Stimulated activated CD8-positive, alpha-beta memory T cell treated with anti-CD3 and anti-CD28 coated beads, Interleukin-7, amount 100 ng/mL, for 24 hours (primary cell): ENCODE measurements around the gene STARD13.

Source experiments
- DNase-seq: peaks from one replicate; pipeline ENCODE4 v3.0.0-alpha.2; 2020; ENCODE audit warnings: low read depth

Gene STARD13

DNA sequence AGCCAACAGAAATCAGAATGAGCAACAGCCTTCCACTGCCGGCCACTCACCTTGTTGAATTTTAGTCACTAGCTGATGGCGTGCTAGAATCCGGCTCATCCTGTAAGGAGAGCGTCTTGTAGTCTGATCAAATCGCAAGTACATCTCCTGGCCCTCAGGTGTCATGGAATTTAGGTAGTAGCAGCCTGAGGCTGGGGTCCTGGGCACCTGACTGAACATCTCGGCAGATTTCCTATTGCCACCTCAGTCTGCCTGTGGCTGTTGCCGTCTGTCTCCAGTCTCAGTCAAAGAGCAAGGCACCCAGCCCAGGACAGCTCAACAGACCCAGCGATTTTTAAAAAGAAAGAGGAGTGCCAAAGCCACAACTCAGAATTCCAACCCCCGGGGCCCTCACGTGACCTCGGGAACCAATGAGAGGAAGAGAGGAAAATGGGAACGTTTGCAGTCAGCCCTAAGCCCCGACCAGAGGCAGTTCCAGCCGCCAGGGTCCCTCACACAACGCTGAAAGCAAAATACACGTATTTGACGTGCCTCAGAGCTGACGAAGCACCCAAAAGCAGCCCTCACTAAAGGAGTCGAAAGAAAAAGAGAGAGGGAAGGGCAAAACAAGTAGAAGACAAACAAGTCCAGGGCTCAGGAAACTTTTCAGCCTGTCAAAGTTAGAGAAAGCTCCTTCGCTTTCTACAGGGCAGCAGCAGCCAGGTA, at the start of gene STARD13:
Gene STARD13, minus strand, starts transcription at position 336 of the 705 bp plus-strand sequence. Its CDS starts 117 bp downstream, at position 219.
- DNase-seq, result no peak

DNA sequence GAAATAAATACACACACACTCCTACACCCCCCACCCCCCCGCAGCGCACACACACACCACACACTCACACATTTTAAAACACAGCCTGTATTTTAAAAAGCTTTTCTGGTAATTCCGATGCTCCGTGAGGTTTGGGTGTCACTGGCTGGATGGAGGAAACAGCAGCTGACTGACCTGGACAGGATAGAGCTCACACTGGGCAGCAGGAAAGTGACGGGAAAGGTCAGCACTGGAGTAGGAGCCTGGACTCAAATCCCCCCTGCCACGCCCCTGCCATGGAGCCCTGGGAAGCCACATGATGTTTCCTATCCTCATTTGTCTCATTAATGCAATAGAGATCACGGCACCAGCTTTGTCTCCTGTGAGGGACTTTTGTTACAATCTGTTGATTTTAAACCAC, 49.3 kb upstream of the STARD13 start:
- no peak for DNase-seq

DNA sequence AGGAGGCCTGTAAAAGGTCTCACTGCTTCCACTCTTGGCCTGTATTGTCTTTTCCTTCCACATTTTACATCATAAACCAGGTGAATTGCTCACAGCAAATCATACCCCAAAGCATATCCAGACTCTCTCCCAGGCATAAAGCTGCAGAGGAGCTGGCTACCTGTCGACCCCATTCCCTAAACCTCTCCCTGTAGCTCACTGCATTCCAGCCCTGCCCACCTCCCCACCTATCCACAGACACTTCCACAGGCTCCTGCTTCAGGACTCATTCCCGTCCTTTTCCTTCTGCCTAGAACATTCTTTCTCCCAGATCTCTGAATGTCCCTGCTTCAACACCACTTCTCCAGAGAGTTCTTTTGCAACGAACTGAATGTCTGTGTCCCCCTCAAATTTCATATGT, 46.4 kb upstream of the STARD13 start:
- no peak for DNase-seq

DNA sequence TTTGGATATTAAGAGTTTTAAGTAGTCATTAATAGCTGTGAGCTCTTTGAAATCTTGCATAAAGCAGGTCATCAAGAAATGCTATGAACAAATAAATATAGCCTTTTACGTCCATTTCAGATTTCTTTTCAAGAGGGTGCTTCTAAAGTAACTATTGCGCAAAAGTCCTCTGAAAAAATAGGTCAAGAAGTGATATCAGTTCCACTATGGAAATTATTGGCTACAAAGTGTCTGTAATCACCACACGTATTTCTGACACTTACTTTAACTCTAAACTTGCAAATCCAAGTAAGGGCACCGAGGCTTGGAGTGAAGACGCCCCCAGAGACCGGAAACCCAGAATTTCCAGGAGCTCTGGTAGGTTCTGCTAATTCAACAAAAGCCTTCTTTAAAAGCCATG, 44.9 kb upstream of the STARD13 start:
- DNase-seq, result no peak

- DNase-seq, result no peak
Measured at GRCh38 chr13:33328701-33329100, 43.1 kb upstream of the STARD13 start.

GRCh38 chr13:33326723-33327122, 41.2 kb upstream of the STARD13 start:
- DNase-seq, result no peak

DNA sequence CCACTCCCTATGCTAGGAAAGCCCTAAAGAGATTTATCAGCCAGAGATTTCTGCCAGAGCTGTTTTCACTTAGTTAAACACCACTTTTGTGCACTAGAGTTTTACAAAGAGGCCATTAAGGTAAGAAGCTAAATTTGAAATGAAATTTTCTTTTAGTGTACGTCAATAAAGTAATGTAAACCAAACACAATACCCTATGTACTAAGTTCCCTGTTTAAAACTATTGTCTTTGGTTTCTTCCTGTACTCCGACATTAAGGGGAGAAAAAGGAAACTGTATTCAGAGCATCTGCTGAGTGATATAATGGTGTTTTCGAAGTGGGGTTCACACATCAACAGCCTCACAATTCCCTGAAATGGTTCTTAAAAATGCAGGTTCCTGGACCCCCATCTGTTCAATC, 40.7 kb upstream of the STARD13 start:
- no peak for DNase-seq

GRCh38 chr13:33323801-33324510, 38.4 kb upstream of the STARD13 start:
- DNase-seq, result no peak

- DNase-seq, result no peak
Measured at GRCh38 chr13:33322965-33323668, 37.6 kb upstream of the STARD13 start.

- DNase-seq, result no peak
Measured at GRCh38 chr13:33322543-33322809, 36.9 kb upstream of the STARD13 start.

DNA sequence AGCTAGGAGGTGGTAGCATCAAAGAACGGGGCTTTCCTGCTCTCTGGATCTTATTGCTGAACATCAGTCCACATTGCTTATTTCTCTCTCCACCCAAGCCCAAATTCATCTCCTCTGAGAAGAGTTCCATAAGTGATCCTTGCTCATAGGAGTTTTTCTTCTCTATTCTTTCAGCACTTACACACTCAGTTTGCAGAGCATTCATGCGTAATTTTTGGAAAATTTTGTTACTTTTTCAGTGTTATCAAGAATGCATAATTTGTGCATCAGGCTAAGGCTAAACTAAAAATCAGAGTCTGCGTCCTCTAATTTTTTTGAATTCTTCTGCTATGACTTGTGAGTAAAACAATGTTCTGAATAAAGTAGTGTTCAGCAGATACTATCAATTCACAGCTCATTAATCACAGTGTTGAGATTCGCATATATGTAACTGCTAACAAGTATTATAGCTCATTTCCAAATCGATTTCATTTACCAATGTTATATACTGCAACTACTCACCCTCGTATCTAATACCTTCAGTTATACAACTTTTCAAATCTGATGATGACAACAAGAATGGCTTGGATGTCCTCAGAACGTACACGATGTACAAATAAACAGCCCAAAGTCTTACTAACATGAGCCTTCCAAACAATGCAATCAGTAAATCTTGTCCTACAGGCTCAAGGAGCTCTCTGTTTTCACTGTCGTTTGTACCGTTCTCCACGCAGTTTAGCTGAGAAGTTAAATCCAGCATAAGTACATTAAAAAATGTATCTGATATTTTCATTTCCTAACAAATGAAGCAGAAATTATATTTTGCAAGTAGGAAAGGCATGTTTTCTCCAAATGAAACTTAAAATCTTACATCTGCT, 36.4 kb upstream of the STARD13 start:
- DNase-seq, result no peak

DNA sequence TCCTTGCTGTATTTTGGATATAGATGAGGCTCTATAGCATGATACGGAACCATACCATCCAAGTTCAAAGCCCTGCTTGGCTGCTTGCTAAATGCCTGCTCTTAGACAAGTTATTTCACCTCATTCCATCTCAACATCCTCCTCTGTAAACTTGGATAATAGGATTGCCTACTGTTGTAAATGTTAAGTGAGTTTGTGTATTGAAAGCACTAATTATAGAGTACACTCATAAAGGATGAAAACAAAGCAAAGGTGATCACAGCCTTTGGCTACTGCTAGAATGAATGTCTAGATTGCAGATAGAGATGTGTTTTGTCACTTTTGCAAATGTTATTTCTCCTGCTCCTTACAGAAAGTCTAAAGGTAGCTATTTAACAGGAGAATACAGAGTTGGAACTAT, 34.3 kb upstream of the STARD13 start:
- no peak for DNase-seq

DNA sequence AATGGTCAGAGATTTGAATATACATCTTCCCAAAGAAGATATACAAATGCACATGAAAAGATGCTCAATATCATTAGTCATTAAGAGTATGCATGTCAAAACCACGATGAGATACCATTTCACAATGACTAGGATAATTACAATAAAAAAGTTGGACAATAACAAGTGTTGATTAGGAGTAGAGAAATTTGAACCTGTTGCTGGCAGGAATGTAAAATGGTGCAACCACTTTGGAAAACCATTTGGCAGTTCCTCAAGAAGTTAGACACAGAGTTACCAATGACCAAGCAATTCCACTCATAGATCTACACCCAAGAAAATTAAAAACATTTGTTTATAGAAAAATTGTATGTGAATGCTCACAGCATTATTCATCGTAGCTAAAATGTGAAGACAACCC, 33.2 kb upstream of the STARD13 start:
- no peak for DNase-seq

- DNase-seq, result no peak
Measured at GRCh38 chr13:33318037-33318436, 32.5 kb upstream of the STARD13 start.

DNA sequence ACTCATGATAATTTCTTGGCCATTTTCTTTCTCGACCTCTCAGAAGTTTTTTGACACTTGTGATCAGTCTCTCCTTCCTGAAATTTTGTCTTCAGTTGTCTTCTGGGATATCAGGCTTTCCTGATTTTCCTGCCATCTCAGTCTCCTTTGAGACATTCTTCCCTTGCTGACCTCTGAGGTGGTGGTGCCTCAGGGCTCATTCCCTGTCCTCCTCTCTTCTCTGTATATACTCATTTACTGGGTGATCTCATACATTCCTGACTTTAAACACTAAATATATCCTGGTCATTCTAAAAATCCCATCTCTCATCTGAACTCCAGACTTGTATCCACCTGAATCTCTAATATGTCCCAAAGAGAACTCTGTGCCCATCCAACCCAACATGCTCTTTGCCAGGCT, 31.3 kb upstream of the STARD13 start:
- no peak for DNase-seq

- no peak for DNase-seq
Measured at GRCh38 chr13:33313504-33313903, 27.9 kb upstream of the STARD13 start.

DNA sequence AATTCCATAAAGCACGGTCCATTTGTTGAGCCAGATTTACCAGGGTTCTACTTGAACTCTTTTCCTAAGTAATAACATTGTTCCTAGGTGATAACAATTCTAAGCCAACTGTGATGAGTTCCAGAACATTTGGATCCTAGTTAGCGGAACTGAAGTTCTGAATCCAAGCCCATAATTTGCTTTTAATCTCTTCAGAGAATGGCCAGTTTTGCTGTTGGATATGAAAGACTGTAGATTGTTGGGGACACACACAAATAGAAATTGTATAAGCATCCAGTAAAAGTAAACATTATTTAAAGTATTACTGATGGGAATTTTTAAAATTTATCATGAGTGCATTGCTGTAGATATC, 27.3 kb upstream of the STARD13 start:
- DNase-seq, result no peak

DNA sequence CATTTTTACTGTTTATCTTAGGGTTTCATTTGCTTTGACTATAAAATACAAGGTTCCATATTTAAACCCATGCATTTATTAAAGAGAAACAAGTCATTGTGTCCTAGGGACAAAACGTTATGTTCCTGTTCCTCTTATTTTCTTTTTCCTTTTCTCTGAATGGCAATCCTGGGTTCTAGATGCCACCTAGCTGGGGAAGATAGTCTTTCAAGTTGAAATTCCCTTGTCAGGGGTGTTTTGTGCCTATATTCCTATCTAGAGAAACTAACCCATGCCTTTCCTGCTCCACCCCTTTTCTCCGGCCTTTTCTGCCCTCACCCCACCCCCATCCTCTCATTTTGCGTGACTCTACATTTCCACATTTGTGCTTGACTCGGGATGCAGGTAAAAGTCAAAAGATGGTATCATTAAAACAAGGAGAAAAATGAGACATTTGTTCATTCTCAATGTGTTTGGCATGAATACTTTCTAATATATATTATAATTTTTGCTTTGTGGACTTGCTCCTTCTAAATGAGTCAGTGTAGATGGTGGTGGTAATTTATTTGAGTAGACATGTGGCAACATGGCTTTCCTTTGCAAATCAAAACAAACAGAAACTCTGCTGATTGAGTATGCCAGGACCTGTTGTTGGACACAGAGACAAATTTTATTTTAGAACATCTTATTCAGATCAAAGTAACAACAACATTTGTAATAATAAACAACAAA, 26.8 kb upstream of the STARD13 start:
- no peak for DNase-seq

GRCh38 chr13:33311040-33311439, 25.5 kb upstream of the STARD13 start:
- DNase-seq, result no peak

- DNase-seq, result no peak
Measured at GRCh38 chr13:33310245-33311038, 24.9 kb upstream of the STARD13 start.

DNA sequence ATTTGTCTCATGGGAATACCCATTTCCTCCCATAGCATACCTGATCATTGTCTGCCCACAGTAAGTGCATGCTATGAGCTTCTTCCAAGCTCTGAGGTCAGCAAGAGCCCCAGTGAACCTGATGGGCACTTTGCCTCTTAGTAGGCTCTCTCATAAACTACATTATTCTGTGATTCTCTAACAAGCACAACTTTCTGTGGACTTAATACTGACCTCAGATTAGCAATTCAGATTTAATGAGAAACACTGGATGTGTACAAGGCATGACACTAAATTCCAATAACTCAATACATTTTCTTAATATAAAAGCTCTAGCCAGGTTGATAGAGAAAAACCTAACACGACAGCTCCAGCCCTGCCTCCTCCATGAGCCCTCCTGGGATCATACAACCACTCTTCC, 23.3 kb upstream of the STARD13 start:
- no peak for DNase-seq
